H1 (cell line): Measurements from ENCODE around the gene IFNB1. TPM values are rescaled to one million over a fixed set of nuclear protein-coding genes. Genes with fewer than 3 reads are reported as not detected.

Source experiments
- HDAC2 ChIP-seq, 2 experiments: fragments of 300-600 bp in 1 of 2; sonication (generic) in 1 of 2; IDR thresholded peaks; 2 replicates each; pipeline ENCODE4 v1.6.1; 2011 to 2012; ENCODE audit warnings: low read depth in 2 of 2, low read length in 2 of 2, mild to moderate bottlenecking in 2 of 2, moderate library complexity in 2 of 2, borderline replicate concordance in 1 of 2, inconsistent platforms in 1 of 2
- RNF2 ChIP-seq: fragments of 200-900, 300-1000 bp; sonication (generic); IDR thresholded peaks from 2 replicates; pipeline ENCODE4 v1.7.1; 2016; ENCODE audit warnings: borderline replicate concordance, low read depth, mild to moderate bottlenecking, antibody characterized with exemption, low read length; ENCODE audit not compliant: poor library complexity, severe bottlenecking; ENCODE audit errors: missing control alignments
- polyA plus RNA-seq, 7 experiments: library from polyadenylated mRNA; depleted of rRNA in 3 of 7; stranded (reverse) in 5 of 7; unstranded in 2 of 7; fragments of >200 nt in 5 of 7; fragments of 200-250 nt in 2 of 7; gene quantifications; 1 replicate in 5 of 7; 2 replicates in 1 of 7; 4 replicates in 1 of 7; pipeline versions ENCODE4 v1.2.1 to v1.2.3, GENCODE V29; 2011 to 2013; ENCODE audit warnings: missing spikeins in 2 of 7, mixed read lengths in 2 of 7
- total RNA-seq: library from RNA; stranded (reverse); fragmentation: NEBNext Ultra II Directional; extraction: Animal tissue kit (Norgen Biotek cat#: 25700); gene quantifications from 2 replicates; pipeline ENCODE4 v1.2.1, GENCODE V29; 2021
- TF ChIP-seq, protein P1 (sequence below): IDR thresholded peaks from 2 replicates; pipeline ENCODE4 v1.6.1; 2011; ENCODE audit warnings: low read depth, mild to moderate bottlenecking, low read length; ENCODE audit not compliant: insufficient read depth

Gene IFNB1
- total and polyA plus RNA-seq, 2 of the 8 experiments (the other 6 are each of a cell fraction or from before 2014, with no cell fraction given) = not detected

- TF ChIP-seq, protein P1, sequence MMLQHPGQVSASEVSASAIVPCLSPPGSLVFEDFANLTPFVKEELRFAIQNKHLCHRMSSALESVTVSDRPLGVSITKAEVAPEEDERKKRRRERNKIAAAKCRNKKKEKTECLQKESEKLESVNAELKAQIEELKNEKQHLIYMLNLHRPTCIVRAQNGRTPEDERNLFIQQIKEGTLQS = no peak
- TF ChIP-seq HDAC2 (IDR thresholded peaks at IDR 0.05; ENCODE audit: borderline replicate concordance in 1 of 2, low read depth in 2 of 2, low read length in 2 of 2) (no peak), RNF2 (no peak)
- TF ChIP-seq, all 59 proteins: peak for 0
Measured at GRCh38 chr9:21056931-21057330, 20.8 kb downstream of the IFNB1 start (continued).
